IPS DF 6.9 (cell line): Measurements from ENCODE around the gene CAPN14.

Experiments
- DNase-seq: peaks from one replicate; pipeline ENCODE4 v3.0.0-alpha.2; 2013; ENCODE audit warnings: low read depth, low spot score
- H3K27ac ChIP-seq: one replicate; pipeline ENCODE4 v1.5.1; 2013; ENCODE audit warnings: low read length, control low read depth
- H3K27me3 ChIP-seq: 2 replicates; pipeline ENCODE4 v1.6.1; 2013; ENCODE audit warnings: mild to moderate bottlenecking, low read length; ENCODE audit not compliant: control insufficient read depth, insufficient read depth
- H3K36me3 ChIP-seq: 2 replicates; pipeline ENCODE4 v1.6.1; 2013; ENCODE audit warnings: low read length; ENCODE audit not compliant: control insufficient read depth, insufficient read depth
- H3K4me1 ChIP-seq: 2 replicates; pipeline ENCODE4 v1.6.1; 2013; ENCODE audit warnings: low read length; ENCODE audit not compliant: control insufficient read depth, insufficient read depth
- H3K4me3 ChIP-seq: 2 replicates; pipeline ENCODE4 v1.5.1; 2013; ENCODE audit warnings: mild to moderate bottlenecking, low read length
- H3K9me3 ChIP-seq: 2 replicates; pipeline ENCODE4 v1.6.1; 2013; ENCODE audit warnings: low read length, inconsistent platforms; ENCODE audit not compliant: control insufficient read depth, insufficient read depth
- WGBS: extraction: QIAGEN DNeasy Blood & Tissue Kit; methylation state at CpG from one replicate; pipeline ENCODE4 v1.1.7; 2013; ENCODE audit warnings: mixed read lengths, missing lambda C conversion rate; ENCODE audit not compliant: insufficient read length, insufficient coverage; 5-methylcytosine and 5-hydroxymethylcytosine counted together

The CAPN14 gene, protein sequence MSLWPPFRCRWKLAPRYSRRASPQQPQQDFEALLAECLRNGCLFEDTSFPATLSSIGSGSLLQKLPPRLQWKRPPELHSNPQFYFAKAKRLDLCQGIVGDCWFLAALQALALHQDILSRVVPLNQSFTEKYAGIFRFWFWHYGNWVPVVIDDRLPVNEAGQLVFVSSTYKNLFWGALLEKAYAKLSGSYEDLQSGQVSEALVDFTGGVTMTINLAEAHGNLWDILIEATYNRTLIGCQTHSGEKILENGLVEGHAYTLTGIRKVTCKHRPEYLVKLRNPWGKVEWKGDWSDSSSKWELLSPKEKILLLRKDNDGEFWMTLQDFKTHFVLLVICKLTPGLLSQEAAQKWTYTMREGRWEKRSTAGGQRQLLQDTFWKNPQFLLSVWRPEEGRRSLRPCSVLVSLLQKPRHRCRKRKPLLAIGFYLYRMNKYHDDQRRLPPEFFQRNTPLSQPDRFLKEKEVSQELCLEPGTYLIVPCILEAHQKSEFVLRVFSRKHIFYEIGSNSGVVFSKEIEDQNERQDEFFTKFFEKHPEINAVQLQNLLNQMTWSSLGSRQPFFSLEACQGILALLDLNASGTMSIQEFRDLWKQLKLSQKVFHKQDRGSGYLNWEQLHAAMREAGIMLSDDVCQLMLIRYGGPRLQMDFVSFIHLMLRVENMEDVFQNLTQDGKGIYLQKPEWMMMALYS

DNA sequence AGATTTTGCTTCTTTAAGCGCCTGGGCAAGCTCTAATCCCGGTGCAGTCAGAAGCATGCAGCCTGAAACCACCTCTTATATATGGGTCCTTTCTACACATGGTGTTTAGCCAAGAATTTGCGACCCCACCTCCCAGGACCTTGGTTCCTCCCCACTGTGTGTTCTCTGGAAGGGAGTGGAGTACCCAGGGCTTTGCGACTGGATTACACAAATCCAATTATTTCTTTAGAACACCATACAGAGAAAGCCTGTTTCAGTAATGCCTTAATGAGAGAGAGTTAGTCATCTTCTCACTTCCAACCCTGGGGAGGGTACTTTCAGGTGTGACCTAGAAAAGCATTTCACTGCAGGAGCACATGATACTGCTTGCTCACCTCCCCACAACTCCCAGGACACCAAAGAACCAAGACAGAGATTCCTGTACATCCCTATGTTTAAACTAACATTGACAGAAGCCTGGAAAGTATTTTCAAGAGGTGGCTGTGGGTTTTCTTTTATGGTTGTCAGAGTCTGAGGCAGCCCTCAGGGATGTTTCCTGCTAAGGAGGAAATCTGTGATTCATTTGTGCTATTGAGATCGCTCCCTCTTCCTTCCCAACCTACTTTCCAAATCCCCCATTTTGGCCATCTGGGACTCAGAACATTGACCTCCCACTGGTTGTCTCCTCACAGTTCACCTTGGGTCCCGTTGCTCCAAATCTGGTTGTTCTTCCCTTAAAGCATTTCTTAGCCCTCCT lies at the start of gene CAPN14:
Gene CAPN14, minus strand, starts transcription at position 51 of the 736 bp plus-strand sequence. CDS start 12,068 bp downstream, outside the sequence.
- no peaks in the 10 kb centered on the region for H3K4me1 ChIP-seq

DNA sequence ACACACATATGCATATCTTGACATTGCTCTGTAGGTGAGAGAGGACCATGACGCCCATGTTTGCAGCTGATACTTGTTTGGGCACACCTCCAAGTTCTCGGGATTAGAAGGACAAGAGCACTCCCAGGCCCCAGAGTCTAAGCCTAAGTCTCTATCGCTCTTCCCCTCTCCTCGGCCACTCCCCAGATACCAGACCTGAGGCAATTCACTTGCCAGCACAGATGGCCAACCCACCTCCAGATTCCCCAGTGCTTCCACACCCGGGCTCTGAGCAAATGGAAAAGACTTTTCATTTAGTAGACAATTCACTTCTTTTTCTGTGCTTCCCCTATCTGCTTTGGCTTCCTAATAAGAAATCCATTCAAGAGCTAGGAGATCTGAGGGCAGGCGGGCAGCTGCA lies 49.5 kb upstream of the CAPN14 start:
- DNase-seq, result no peak
- no peak overlapping the region for H3K4me3 ChIP-seq
- H3K27me3 ChIP-seq, result no peaks in the 10 kb centered on the region
- H3K27ac ChIP-seq, result no peak overlapping the region
- peaks cover 3% of the 10 kb centered on the region for H3K4me1 ChIP-seq
- WGBS, result no CpG with 5 or more reads among the region's 6 CpGs
- H3K36me3 ChIP-seq, result no peaks in the 10 kb centered on the region
- H3K9me3 ChIP-seq, result no peaks in the 10 kb centered on the region

More for the DNA sequence above, at the start of gene CAPN14:
- no peaks in the 10 kb centered on the region for H3K27me3 ChIP-seq
- DNase-seq, result no peak
- H3K27ac ChIP-seq, result no peak within 1 kb of the TSS
- no peaks in the 10 kb centered on the region for H3K9me3 ChIP-seq
- WGBS, result no CpG with 5 or more reads among the region's 6 CpGs
- no peak within 1 kb of the TSS for H3K4me3 ChIP-seq
- H3K36me3 ChIP-seq, result no peaks in the 10 kb centered on the region

DNA sequence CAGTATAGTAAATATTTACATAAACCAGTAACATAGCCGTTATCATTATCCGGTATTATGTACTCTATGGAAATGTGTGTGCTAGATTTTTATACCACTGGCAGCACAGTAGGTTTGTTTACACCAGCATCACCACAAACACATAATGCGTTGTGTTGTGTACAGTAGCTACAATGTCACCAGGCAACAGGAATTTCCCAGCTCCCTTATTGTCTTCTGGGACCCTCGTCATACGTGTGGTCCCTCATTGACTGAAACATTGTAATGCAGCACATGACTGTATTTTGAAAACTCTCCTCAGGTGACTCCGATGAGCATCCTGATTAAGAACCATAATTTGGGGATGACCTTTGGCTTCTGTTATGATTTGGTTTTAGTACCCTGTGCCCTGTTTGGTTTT lies 47.9 kb upstream of the CAPN14 start:
- DNase-seq, result no peak
- H3K36me3 ChIP-seq, result no peaks in the 10 kb centered on the region
- H3K4me1 ChIP-seq, result peaks cover 3% of the 10 kb centered on the region
- no CpG with 5 or more reads among the region's 6 CpGs for WGBS
- H3K27ac ChIP-seq, result no peak overlapping the region
- no peaks in the 10 kb centered on the region for H3K9me3 ChIP-seq
- H3K4me3 ChIP-seq, result no peak overlapping the region
- H3K27me3 ChIP-seq, result no peaks in the 10 kb centered on the region

DNA sequence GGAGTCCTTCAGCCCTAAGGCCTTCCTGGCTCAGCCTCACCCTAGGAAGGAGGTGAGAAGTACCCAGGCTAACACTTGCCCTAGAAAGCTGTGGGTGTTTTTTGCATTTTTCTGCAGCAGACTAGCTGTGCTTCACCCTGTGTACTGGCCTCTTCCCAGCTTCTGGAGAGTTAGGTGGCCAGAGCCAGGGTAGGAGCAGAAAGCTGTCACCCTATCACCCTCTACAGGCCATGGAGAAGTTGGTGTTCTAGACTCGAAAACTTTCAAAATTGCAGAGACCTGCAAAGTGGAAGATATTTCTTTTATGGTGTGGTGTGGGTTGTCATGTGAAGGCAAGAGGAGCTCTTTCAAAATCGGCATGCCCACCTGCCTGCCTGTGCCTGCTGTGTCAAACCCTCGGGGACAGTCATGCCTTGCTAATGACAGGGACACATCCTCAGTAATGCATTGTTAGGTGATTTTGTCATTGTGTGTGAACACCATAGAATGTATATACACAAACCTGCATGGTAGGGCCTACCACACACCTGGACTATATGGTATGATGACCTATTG lies 46.4 kb upstream of the CAPN14 start:
- H3K4me1 ChIP-seq, result no peaks in the 10 kb centered on the region
- WGBS, result no CpG with 5 or more reads among the region's 3 CpGs
- H3K27me3 ChIP-seq, result no peaks in the 10 kb centered on the region
- no peaks in the 10 kb centered on the region for H3K9me3 ChIP-seq
- no peak overlapping the region for H3K4me3 ChIP-seq
- no peak for DNase-seq
- H3K36me3 ChIP-seq, result no peaks in the 10 kb centered on the region
- H3K27ac ChIP-seq, result no peak overlapping the region

DNA sequence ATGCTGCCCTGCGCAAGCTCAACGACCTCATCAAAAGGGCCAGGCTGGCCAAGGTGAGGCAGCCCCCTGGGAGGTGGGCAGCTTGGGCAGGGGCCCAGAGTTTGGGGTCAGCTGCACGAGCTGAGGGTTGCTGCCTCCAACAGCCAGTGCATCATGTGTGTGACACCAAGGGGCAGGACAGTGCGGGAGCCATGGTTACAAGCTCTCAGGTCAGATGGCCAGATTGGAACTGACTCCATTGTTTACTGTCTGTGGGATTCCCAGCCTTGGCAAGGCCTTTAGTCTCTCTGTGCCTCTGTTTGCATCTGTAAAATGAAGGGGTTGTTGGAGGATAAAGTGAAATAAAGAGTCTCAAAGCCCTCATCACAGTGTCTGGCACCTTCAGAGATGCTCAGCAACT lies 43.6 kb upstream of the CAPN14 start:
- Histone ChIP-seq H3K4me1 (peaks cover 7% of the 10 kb centered on the region), H3K36me3 (no peaks in the 10 kb centered on the region), H3K4me3 (no peak overlapping the region), H3K27me3 (no peaks in the 10 kb centered on the region), H3K27ac (no peak overlapping the region), H3K9me3 (no peaks in the 10 kb centered on the region)
- no peak for DNase-seq
- no CpG with 5 or more reads among the region's 4 CpGs for WGBS

DNA sequence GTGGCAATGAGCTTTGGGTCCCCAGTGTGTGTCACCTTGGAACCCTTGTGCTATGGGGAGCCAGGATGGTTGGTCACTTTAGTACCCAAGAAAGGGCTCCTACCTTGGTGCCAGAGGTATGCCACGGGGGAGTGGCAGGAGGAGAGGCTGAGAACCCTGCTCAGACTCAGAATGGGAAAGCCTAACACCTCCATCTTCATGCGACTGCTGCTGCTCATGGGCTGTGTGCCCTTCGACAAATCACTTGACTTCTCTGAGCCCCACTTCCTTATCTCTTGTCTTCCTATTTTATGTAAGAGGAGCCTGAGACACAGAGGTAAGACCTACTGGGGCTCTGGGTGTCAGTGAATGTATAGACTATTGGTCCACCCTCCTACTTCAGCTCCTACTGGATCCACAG lies 41.8 kb upstream of the CAPN14 start:
- DNase-seq, result no peak
- Histone ChIP-seq H3K27ac (no peak overlapping the region), H3K36me3 (no peaks in the 10 kb centered on the region), H3K9me3 (no peaks in the 10 kb centered on the region), H3K4me3 (no peak overlapping the region), H3K27me3 (no peaks in the 10 kb centered on the region), H3K4me1 (peaks cover 7% of the 10 kb centered on the region)
- no CpG with 5 or more reads among the region's 3 CpGs for WGBS

DNA sequence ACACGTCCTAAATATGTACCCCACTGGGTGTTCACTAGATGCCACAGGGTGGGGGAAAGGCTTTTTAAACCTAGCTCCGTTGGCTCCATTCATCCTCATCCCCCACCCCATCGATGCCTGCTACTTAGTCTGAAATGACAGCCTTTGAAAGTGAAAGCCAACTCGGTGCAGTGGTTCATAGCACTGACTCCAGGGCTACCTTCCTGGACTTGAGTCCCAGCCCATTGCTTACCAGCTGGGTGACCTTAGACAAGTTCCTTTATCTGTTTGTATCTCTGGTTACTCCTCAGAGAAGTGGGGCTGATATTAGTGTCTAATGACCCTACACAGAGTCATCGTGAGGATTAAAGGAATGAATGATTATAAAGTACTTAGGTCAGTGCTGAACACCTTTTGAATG lies 41.0 kb upstream of the CAPN14 start:
- Histone ChIP-seq H3K36me3 (no peaks in the 10 kb centered on the region), H3K4me3 (no peak overlapping the region), H3K4me1 (peaks cover 7% of the 10 kb centered on the region), H3K27me3 (no peaks in the 10 kb centered on the region), H3K27ac (no peak overlapping the region), H3K9me3 (no peaks in the 10 kb centered on the region)
- no peak for DNase-seq
- no CpG with 5 or more reads among the region's 5 CpGs for WGBS

DNA sequence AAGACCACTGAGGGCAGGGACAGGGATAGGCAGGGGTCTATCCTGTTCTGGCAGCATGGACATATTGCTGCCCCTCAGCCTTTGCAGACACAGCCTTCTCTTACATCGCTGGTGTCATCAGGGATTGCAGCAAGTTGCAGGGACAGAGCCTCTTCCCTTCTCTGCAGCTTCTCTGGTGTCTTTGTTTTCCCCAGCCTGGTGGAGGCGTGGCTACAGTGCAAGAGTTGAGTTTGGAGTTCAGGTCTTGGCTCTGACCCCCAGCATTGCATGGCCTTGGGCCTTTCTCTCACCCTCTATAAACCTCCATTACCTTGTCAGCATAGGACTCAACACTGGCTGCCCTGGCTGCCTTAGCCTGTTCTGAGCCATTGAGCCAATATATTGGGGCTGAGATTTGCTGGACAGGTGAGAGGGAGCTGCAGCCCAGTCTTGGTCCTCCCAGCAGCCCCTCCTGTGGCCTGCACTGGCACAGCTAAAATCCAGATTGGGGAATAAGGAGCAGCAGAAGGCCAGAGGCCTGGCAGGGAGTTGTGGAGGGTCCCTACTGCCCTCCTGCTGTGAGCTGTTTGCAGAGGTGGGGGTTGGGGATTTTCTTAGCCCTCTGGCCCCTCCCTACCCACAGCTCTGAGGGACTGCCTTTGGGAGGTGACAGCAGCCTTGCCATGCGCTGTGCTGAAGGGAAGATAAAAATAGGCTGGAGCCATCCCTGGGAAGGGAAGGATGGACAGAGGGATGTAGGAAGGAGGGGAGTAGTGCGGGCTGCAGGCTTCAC lies 39.5 kb upstream of the CAPN14 start:
- Histone ChIP-seq H3K36me3 (no peaks in the 10 kb centered on the region), H3K9me3 (no peaks in the 10 kb centered on the region), H3K27ac (no peak overlapping the region), H3K4me1 (peaks cover 7% of the 10 kb centered on the region), H3K4me3 (no peak overlapping the region), H3K27me3 (no peaks in the 10 kb centered on the region)
- no CpG with 5 or more reads among the region's 4 CpGs for WGBS
- no peak for DNase-seq

DNA sequence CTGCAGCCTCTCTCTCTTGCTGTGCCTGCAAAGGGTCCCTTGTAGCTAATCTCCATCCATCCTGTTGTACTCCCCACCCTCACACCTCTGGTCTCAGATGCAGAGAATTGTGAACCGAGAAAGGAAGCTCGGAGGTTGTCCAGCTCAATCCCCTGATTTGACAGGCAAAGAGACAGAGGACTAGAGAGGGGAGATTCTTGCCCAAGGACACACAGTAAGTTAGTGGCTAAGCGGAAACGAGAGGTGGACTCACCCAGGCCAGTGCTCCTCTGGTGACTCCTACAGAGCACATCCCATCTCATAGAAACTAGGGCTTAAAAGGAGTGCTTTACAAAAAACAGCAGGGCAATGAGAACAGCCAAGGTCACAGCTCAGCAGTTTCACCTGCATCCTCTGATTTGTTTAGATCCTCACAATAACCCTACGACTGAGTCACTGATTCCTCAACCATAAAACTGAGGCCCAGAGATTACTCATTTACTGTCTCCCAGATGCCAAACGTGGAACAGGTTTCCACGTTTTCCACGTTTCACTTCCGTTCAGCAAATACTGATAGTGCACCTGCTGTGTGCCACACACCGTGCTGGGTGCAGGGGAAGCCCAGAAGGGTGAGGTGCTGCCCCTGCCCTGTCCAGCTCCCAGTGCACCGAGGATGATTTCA lies 38.7 kb upstream of the CAPN14 start:
- Histone ChIP-seq H3K4me1 (peaks cover 7% of the 10 kb centered on the region), H3K36me3 (no peaks in the 10 kb centered on the region), H3K9me3 (no peaks in the 10 kb centered on the region), H3K27me3 (no peaks in the 10 kb centered on the region), H3K27ac (no peak overlapping the region), H3K4me3 (no peak overlapping the region)
- no CpG with 5 or more reads among the region's 11 CpGs for WGBS
- no peak for DNase-seq
